ENCODE data around the gene MED25. TPM values are rescaled to one million over a fixed set of nuclear protein-coding genes. Genes with fewer than 3 reads are reported as not detected.

Gene MED25
- total RNA-seq, 1 donor from 2014 or later, result 49.1 TPM

GRCh38 chr19:49863935-49864320 is 45.8 kb downstream of the MED25 start:
- intact Hi-C loops (cut with micrococcal nuclease), result no loop called here
- no peaks in the 10 kb centered on the region for H3K9me3 Mint-ChIP-seq
- no peak for DNase-seq
- H3K27me3 Mint-ChIP-seq, result no peaks in the 10 kb centered on the region
- H3K36me3 Mint-ChIP-seq (ENCODE audit: low read depth), result peaks cover 43% of the 10 kb centered on the region
- no peak overlapping the region for H3K4me3 Mint-ChIP-seq
- no peak overlapping the region for H3K27ac Mint-ChIP-seq
- peaks cover 29% of the 10 kb centered on the region for H3K4me1 Mint-ChIP-seq

GRCh38 chr19:49864890-49865289 is 46.8 kb downstream of the MED25 start:
- peaks cover 29% of the 10 kb centered on the region for H3K4me1 Mint-ChIP-seq
- H3K36me3 Mint-ChIP-seq (ENCODE audit: low read depth), result peaks cover 42% of the 10 kb centered on the region
- no peak overlapping the region for H3K27ac Mint-ChIP-seq
- intact Hi-C loops (cut with micrococcal nuclease), result no loop called here
- H3K9me3 Mint-ChIP-seq, result no peaks in the 10 kb centered on the region
- no peaks in the 10 kb centered on the region for H3K27me3 Mint-ChIP-seq
- no peak overlapping the region for H3K4me3 Mint-ChIP-seq
- DNase-seq, result no peak

- peak; percentile 96 for DNase-seq
- Mint-ChIP-seq H3K27ac (peak within 1 kb of the TSS; percentile 37), H3K4me3 (peak within 1 kb of the TSS; percentile 99), H3K9me3 (no peaks in the 10 kb centered on the region), H3K36me3 (ENCODE audit: low read depth) (peaks cover 39% of the 10 kb centered on the region), H3K27me3 (no peaks in the 10 kb centered on the region), H3K4me1 (peaks cover 40% of the 10 kb centered on the region)
- intact Hi-C loops (cut with micrococcal nuclease), result loop anchor here (1.0 kb wide), 2 partner anchors 17 to 54 kb away; partner anchors contain the start of gene FUZ
Observed at GRCh38 chr19:49866933-49867782, 49.1 kb downstream of the MED25 start, which contains the start of gene PNKP. PNKP (minus strand) TSS chr19:49867576; CDS start chr19:49867204, 372 bp downstream.

- peaks cover 32% of the 10 kb centered on the region for H3K36me3 Mint-ChIP-seq (ENCODE audit: low read depth)
- peaks cover 42% of the 10 kb centered on the region for H3K4me1 Mint-ChIP-seq
- no peak overlapping the region for H3K4me3 Mint-ChIP-seq
- intact Hi-C loops (cut with micrococcal nuclease), result loop anchor here (1.0 to 2.0 kb wide), 5 partner anchors 8 to 102 kb away; partner anchors contain the start of genes AKT1S1, AP2A1, MED25 and TBC1D17
- no peak for DNase-seq
- H3K9me3 Mint-ChIP-seq, result no peaks in the 10 kb centered on the region
- no peaks in the 10 kb centered on the region for H3K27me3 Mint-ChIP-seq
- no peak overlapping the region for H3K27ac Mint-ChIP-seq
Observed at GRCh38 chr19:49869009-49869483, 51.0 kb downstream of the MED25 start.

- no peak overlapping the region for H3K27ac Mint-ChIP-seq
- peak; percentile 98 for DNase-seq
- no peaks in the 10 kb centered on the region for H3K27me3 Mint-ChIP-seq
- H3K4me3 Mint-ChIP-seq, result no peak overlapping the region
- H3K36me3 Mint-ChIP-seq (ENCODE audit: low read depth), result peaks cover 26% of the 10 kb centered on the region
- intact Hi-C loops (cut with micrococcal nuclease), result loop anchor here (1.0 to 10.0 kb wide), 6 partner anchors 8 to 115 kb away; partner anchors contain the start of genes AKT1S1, AP2A1, MED25 and TBC1D17
- H3K4me1 Mint-ChIP-seq, result peaks cover 41% of the 10 kb centered on the region
- H3K9me3 Mint-ChIP-seq, result no peaks in the 10 kb centered on the region
Observed at GRCh38 chr19:49869484-49870308, 51.6 kb downstream of the MED25 start.

- Mint-ChIP-seq H3K27ac (no peak overlapping the region), H3K27me3 (no peaks in the 10 kb centered on the region), H3K4me1 (peaks cover 40% of the 10 kb centered on the region), H3K9me3 (no peaks in the 10 kb centered on the region), H3K36me3 (ENCODE audit: low read depth) (peaks cover 20% of the 10 kb centered on the region), H3K4me3 (no peak overlapping the region)
- intact Hi-C loops (cut with micrococcal nuclease), result loop anchor here (10.0 kb wide), 1 partner anchor 114 kb away; no protein-coding TSS in a partner anchor
- no peak for DNase-seq
Observed at GRCh38 chr19:49870309-49870901, 52.3 kb downstream of the MED25 start.

GRCh38 chr19:49871349-49871985 is 53.4 kb downstream of the MED25 start:
- Mint-ChIP-seq H3K4me3 (peak overlapping the region; percentile 26), H3K9me3 (no peaks in the 10 kb centered on the region)
- intact Hi-C loops (cut with micrococcal nuclease), result loop anchor here (10.0 kb wide), 1 partner anchor 113 kb away; no protein-coding TSS in a partner anchor

GRCh38 chr19:49872245-49873128 is 54.4 kb downstream of the MED25 start:
- Mint-ChIP-seq H3K4me3 (peak overlapping the region; percentile 26), H3K36me3 (ENCODE audit: low read depth) (peaks cover 9% of the 10 kb centered on the region), H3K27me3 (no peaks in the 10 kb centered on the region), H3K27ac (peak overlapping the region; percentile 59), H3K9me3 (no peaks in the 10 kb centered on the region), H3K4me1 (peaks cover 34% of the 10 kb centered on the region)
- intact Hi-C loops (cut with micrococcal nuclease), result loop anchor here (10.0 kb wide), 1 partner anchor 112 kb away; no protein-coding TSS in a partner anchor
- DNase-seq, result no peak

More at GRCh38 chr19:49871349-49871985, 53.4 kb downstream of the MED25 start:
- peak overlapping the region; percentile 59 for H3K27ac Mint-ChIP-seq
- H3K27me3 Mint-ChIP-seq, result no peaks in the 10 kb centered on the region
- DNase-seq, result no peak
- peaks cover 14% of the 10 kb centered on the region for H3K36me3 Mint-ChIP-seq (ENCODE audit: low read depth)
- H3K4me1 Mint-ChIP-seq, result peaks cover 38% of the 10 kb centered on the region

GRCh38 chr19:49873129-49873521 is 55.0 kb downstream of the MED25 start:
- H3K4me1 Mint-ChIP-seq, result peaks cover 31% of the 10 kb centered on the region
- H3K36me3 Mint-ChIP-seq (ENCODE audit: low read depth), result peaks cover 7% of the 10 kb centered on the region
- intact Hi-C loops (cut with micrococcal nuclease), result loop anchor here (10.0 kb wide), 1 partner anchor 112 kb away; no protein-coding TSS in a partner anchor
- H3K4me3 Mint-ChIP-seq, result no peak overlapping the region
- H3K9me3 Mint-ChIP-seq, result no peaks in the 10 kb centered on the region
- DNase-seq, result no peak
- no peaks in the 10 kb centered on the region for H3K27me3 Mint-ChIP-seq
- H3K27ac Mint-ChIP-seq, result no peak overlapping the region

GRCh38 chr19:49873834-49874233 is 55.7 kb downstream of the MED25 start:
- H3K4me3 Mint-ChIP-seq, result no peak overlapping the region
- H3K27me3 Mint-ChIP-seq, result no peaks in the 10 kb centered on the region

GRCh38 chr19:49874503-49875157 is 56.5 kb downstream of the MED25 start:
- Mint-ChIP-seq H3K27ac (peak overlapping the region; percentile 65), H3K4me3 (no peak overlapping the region), H3K36me3 (ENCODE audit: low read depth) (peaks cover 12% of the 10 kb centered on the region), H3K27me3 (no peaks in the 10 kb centered on the region), H3K9me3 (no peaks in the 10 kb centered on the region), H3K4me1 (peaks cover 34% of the 10 kb centered on the region)
- intact Hi-C loops (cut with micrococcal nuclease), result loop anchor here (5.0 to 10.0 kb wide), 2 partner anchors 110 to 1237 kb away; partner anchors contain the start of gene DBP
- no peak for DNase-seq

More at GRCh38 chr19:49873834-49874233, 55.7 kb downstream of the MED25 start:
- Mint-ChIP-seq H3K27ac (no peak overlapping the region), H3K4me1 (peaks cover 31% of the 10 kb centered on the region), H3K9me3 (no peaks in the 10 kb centered on the region), H3K36me3 (ENCODE audit: low read depth) (peaks cover 8% of the 10 kb centered on the region)
- no peak for DNase-seq
- intact Hi-C loops (cut with micrococcal nuclease), result loop anchor here (10.0 kb wide), 1 partner anchor 111 kb away; no protein-coding TSS in a partner anchor

Measured in activated CD4-positive, alpha-beta T cell treated with anti-CD3 and anti-CD28 coated beads, Interleukin-2, amount 10 ng/mL, durations not matched to agents 24 days and 14 days (primary cell).